IMR-90 (cell line): ENCODE measurements around the gene VAC14. TPM values are rescaled to one million over a fixed set of nuclear protein-coding genes. Genes with fewer than 3 reads are reported as not detected.

ENCODE experiments used
- ATAC-seq: fragments of 200-7000 bp; cut with Tn5 transposase; 2 replicates; pipeline ENCODE4 v1.9.1; 2020; ENCODE audit warnings: low read depth, mild to moderate bottlenecking, moderate library complexity
- BruUV-seq: library from RNA; stranded (reverse); fragments of 400-500 nt; replicated peaks from 2 replicates; lab custom pipeline; 2021; lab: Mats Ljungman, UMichigan
- CTCF ChIA-PET: fragments of 300-600 bp; formaldehyde crosslinking; extraction: SDS; loops from one replicate; lab custom pipeline; 2021; ENCODE audit warnings: antibody characterized with exemption; lab: Yijun Ruan, JAX
- POLR2A ChIA-PET: fragments of 300-600 bp; sonication (Branson Sonifier 250); formaldehyde crosslinking; loops from one replicate; lab custom pipeline; 2022; ENCODE audit warnings: antibody characterized with exemption; ENCODE audit not compliant: unreplicated experiment; lab: Charles Lee
- DNase-seq: peaks from one replicate; pipeline ENCODE4 v3.0.0; 2013
- H2AFZ ChIP-seq: replicated peaks from 2 replicates; pipeline ENCODE3; 2013; ENCODE audit warnings: low read length, mild to moderate bottlenecking; ENCODE audit not compliant: poor library complexity
- H2AK5ac ChIP-seq: 2 replicates; pipeline ENCODE4 v1.6.1; 2013; ENCODE audit warnings: low read depth, low read length, inconsistent platforms
- H2AK9ac ChIP-seq: replicated peaks from 2 replicates; pipeline ENCODE3; 2013; ENCODE audit warnings: mild to moderate bottlenecking, low read depth, low read length, moderate library complexity; ENCODE audit not compliant: poor library complexity
- H2BK120ac ChIP-seq: 2 replicates; pipeline ENCODE4 v1.6.1; 2013; ENCODE audit warnings: low read depth, low read length, inconsistent platforms
- H2BK15ac ChIP-seq: 3 replicates; pipeline ENCODE4 v1.6.1; 2013; ENCODE audit warnings: low read depth, low read length, inconsistent platforms
- H2BK20ac ChIP-seq: 2 replicates; pipeline ENCODE4 v1.6.1; 2013; ENCODE audit warnings: low read depth, mild to moderate bottlenecking, inconsistent platforms, low read length, moderate library complexity
- H2BK5ac ChIP-seq: 2 replicates; pipeline ENCODE4 v1.6.1; 2013; ENCODE audit warnings: mild to moderate bottlenecking, low read depth, low read length, inconsistent platforms; ENCODE audit not compliant: poor library complexity, severe bottlenecking
- H3K14ac ChIP-seq: replicated peaks from 2 replicates; pipeline ENCODE4 v1.6.1; 2013; ENCODE audit warnings: low read depth, low read length, inconsistent platforms
- H3K18ac ChIP-seq: 2 replicates; pipeline ENCODE4 v1.6.1; 2013; ENCODE audit warnings: low read depth, low read length, control low read depth
- H3K23ac ChIP-seq: 2 replicates; pipeline ENCODE4 v1.6.1; 2013; ENCODE audit warnings: low read depth, low read length, inconsistent platforms
- H3K27ac ChIP-seq: 2 replicates; pipeline ENCODE4 v1.5.1; 2013; ENCODE audit warnings: mild to moderate bottlenecking, control low read depth, low read length; ENCODE audit not compliant: insufficient read depth
- H3K27me3 ChIP-seq: 2 replicates; pipeline ENCODE4 v1.6.1; 2013; ENCODE audit warnings: low read length; ENCODE audit not compliant: control insufficient read depth, insufficient read depth
- H3K36me3 ChIP-seq: 2 replicates; pipeline ENCODE4 v1.6.1; 2013; ENCODE audit warnings: low read length, mixed read lengths; ENCODE audit not compliant: control insufficient read depth, insufficient read depth
- H3K4ac ChIP-seq: 2 replicates; pipeline ENCODE4 v1.6.1; 2013; ENCODE audit warnings: low read depth, low read length, inconsistent platforms
- H3K4me1 ChIP-seq: 2 replicates; pipeline ENCODE4 v1.6.1; 2013; ENCODE audit warnings: low read length, mixed read lengths; ENCODE audit not compliant: control insufficient read depth, insufficient read depth
- H3K4me2 ChIP-seq: 2 replicates; pipeline ENCODE4 v1.6.1; 2013; ENCODE audit warnings: low read depth, mild to moderate bottlenecking, control low read depth, low read length, moderate library complexity
- H3K4me3 ChIP-seq: 2 replicates; pipeline ENCODE4 v1.5.1; 2013; ENCODE audit warnings: low read depth, mild to moderate bottlenecking, control low read depth, low read length, moderate library complexity; ENCODE audit not compliant: insufficient read depth
- H3K56ac ChIP-seq: 2 replicates; pipeline ENCODE4 v1.6.1; 2013; ENCODE audit warnings: low read length, inconsistent platforms; ENCODE audit not compliant: insufficient read depth; ENCODE audit errors: extremely low read depth
- H3K79me1 ChIP-seq, 2 experiments: 2 replicates each; pipeline ENCODE4 v1.6.1; 2013; ENCODE audit warnings: low read length in 2 of 2, inconsistent platforms in 1 of 2, low read depth in 1 of 2
- H3K9ac ChIP-seq: 2 replicates; pipeline ENCODE4 v1.6.1; 2013; ENCODE audit warnings: low read depth, low read length, control low read depth
- H3K9me1 ChIP-seq: 2 replicates; pipeline ENCODE4 v1.6.1; 2013; ENCODE audit warnings: low read length, inconsistent platforms; ENCODE audit not compliant: insufficient read depth
- H3K9me3 ChIP-seq: 2 replicates; pipeline ENCODE4 v1.6.1; 2013; ENCODE audit warnings: low read length; ENCODE audit not compliant: control insufficient read depth, insufficient read depth
- H4K20me1 ChIP-seq: 2 replicates; pipeline ENCODE4 v1.6.1; 2013; ENCODE audit warnings: low read length, inconsistent platforms; ENCODE audit not compliant: insufficient read depth
- H4K5ac ChIP-seq: 2 replicates; pipeline ENCODE4 v1.6.1; 2013; ENCODE audit warnings: mild to moderate bottlenecking, low read depth, low read length, control low read depth
- H4K8ac ChIP-seq, 2 experiments: 2 replicates each; pipeline ENCODE4 v1.6.1; 2013; ENCODE audit warnings: low read depth in 2 of 2, low read length in 2 of 2, control low read depth in 1 of 2, inconsistent platforms in 1 of 2
- H4K91ac ChIP-seq: 2 replicates; pipeline ENCODE4 v1.6.1; 2013; ENCODE audit warnings: low read depth, low read length, inconsistent platforms; ENCODE audit not compliant: insufficient read depth
- BHLHE40 ChIP-seq: fragments of 150-350 bp; IDR thresholded peaks from 2 replicates; pipeline ENCODE4 v1.6.1; 2016; ENCODE audit warnings: mild to moderate bottlenecking, low read depth, low read length
- CHD1 ChIP-seq: IDR thresholded peaks from 2 replicates; pipeline ENCODE4 v1.6.1; 2012; ENCODE audit warnings: low read depth, low read length, improper control_type of control experiment
- ELK1 ChIP-seq: fragments of 150-350 bp; IDR thresholded peaks from 2 replicates; pipeline ENCODE4 v1.6.1; 2016; ENCODE audit warnings: low read depth, mild to moderate bottlenecking, low read length, moderate library complexity, borderline replicate concordance
- NFE2L2 ChIP-seq: fragments of 150-350 bp; IDR thresholded peaks from 2 replicates; pipeline ENCODE4 v1.6.1; 2016; ENCODE audit warnings: low read depth, mild to moderate bottlenecking, low read length
- USF2 ChIP-seq: fragments of 150-350 bp; IDR thresholded peaks from 2 replicates; pipeline ENCODE4 v1.6.1; 2017; ENCODE audit warnings: mild to moderate bottlenecking, antibody characterized with exemption, low read length, low read depth
- WGBS, 2 experiments: methylation state at CpG; one replicate each; pipeline versions ENCODE4 v1.1.5 to v1.1.7; 2013; ENCODE audit warnings: missing lambda C conversion rate in 2 of 2; ENCODE audit not compliant: insufficient read length in 1 of 2; ENCODE audit errors: extremely low coverage in 2 of 2; 5-methylcytosine and 5-hydroxymethylcytosine counted together
- dilution Hi-C: fragments of 300-500 bp; cut with HindIII; formaldehyde crosslinking; loops from one replicate; pipeline ENCODE4 v1.14.3; 2018; ENCODE audit warnings: low sequenced_read_pairs; ENCODE audit not compliant: unreplicated experiment
- in situ Hi-C: fragments of 300-500 bp; cut with MboI; formaldehyde crosslinking; loops from 3 replicates; pipeline ENCODE4 v1.14.3; 2019; ENCODE audit warnings: low sequenced_read_pairs, inconsistent platforms, mixed read lengths
- intact Hi-C: fragments of 100-400 bp; cut with micrococcal nuclease; formaldehyde crosslinking; loops from 2 replicates; pipeline ENCODE4 v1.10.0; 2022
- polyA plus RNA-seq, 3 experiments: library from polyadenylated mRNA; depleted of rRNA; stranded (reverse); fragments of >200 nt; gene quantifications; 2 replicates each; pipeline ENCODE4 v1.2.3, GENCODE V29; 2012; ENCODE audit warnings: low replicate concordance in 1 of 3
- total RNA-seq: library from RNA; depleted of rRNA; stranded (reverse); fragments of >200 nt; gene quantifications from 2 replicates; pipeline ENCODE4 v1.2.3, GENCODE V29; 2012

The VAC14 gene
- total and polyA plus RNA-seq, 2 of the 4 experiments (the other 2 are of a cell fraction), result 21.1 to 40.2 TPM

- CTCF ChIA-PET, result no interaction called here
- in situ Hi-C loops, result no loop called here
Observed at GRCh38 chr16:70754371-70754770, 46.6 kb downstream of the VAC14 start.

More at GRCh38 chr16:70754371-70754770, 46.6 kb downstream of the VAC14 start:
- peak overlapping the region; percentile 51 for H2AK5ac ChIP-seq
- TF ChIP-seq NFE2L2, result no peak
- TF ChIP-seq ELK1, result no peak
- no peak for TF ChIP-seq BHLHE40
- TF ChIP-seq CHD1, result no peak
- no peak for TF ChIP-seq USF2
- H4K5ac ChIP-seq, result no peak overlapping the region
- H3K79me1 ChIP-seq, result peaks cover under 1 to 50% of the 10 kb centered on the region in 2 experiments; a peak in 2 of 4 replicates
- no peak overlapping the region for H3K4ac ChIP-seq
- no peak overlapping the region for H2BK120ac ChIP-seq
- intact Hi-C loops, result no loop called here
- peaks cover 27% of the 10 kb centered on the region for H3K9me1 ChIP-seq
- no peak overlapping the region for H4K8ac ChIP-seq
- H2BK5ac ChIP-seq, result no peak overlapping the region
- whole genome bisulfite sequencing, 2 experiments, result 95% methylated on average over 5 of the region's 11 CpGs; no CpG with 5 or more reads in 1 of the 2 experiments
- no peak for ATAC-seq
- no peak overlapping the region for H3K4me3 ChIP-seq
- H3K9me3 ChIP-seq, result no peaks in the 10 kb centered on the region
- H3K4me1 ChIP-seq, result peaks cover 23% of the 10 kb centered on the region
- H2BK15ac ChIP-seq, result no peak overlapping the region
- H2AK9ac ChIP-seq, result no peak overlapping the region
- H3K27ac ChIP-seq, result no peak overlapping the region
- BruUV-seq, result no TSS peak
- H3K9ac ChIP-seq, result no peak overlapping the region
- no peaks in the 10 kb centered on the region for H3K27me3 ChIP-seq
- H3K18ac ChIP-seq, result no peak overlapping the region
- no peak overlapping the region for H3K14ac ChIP-seq
- H3K23ac ChIP-seq, result no peak overlapping the region
- no peak overlapping the region for H3K56ac ChIP-seq
- dilution Hi-C loops, result no loop called here
- no peak for DNase-seq
- no peak overlapping the region for H3K4me2 ChIP-seq
- no peaks in the 10 kb centered on the region for H4K20me1 ChIP-seq
- POLR2A ChIA-PET, result no interaction called here
- H2BK20ac ChIP-seq, result no peak overlapping the region
- peaks cover 1% of the 10 kb centered on the region for H3K36me3 ChIP-seq
- no peak overlapping the region for H4K91ac ChIP-seq
- H2AFZ ChIP-seq, result no peak overlapping the region
